Coronary artery (tissue), 2 donors: ENCODE data around the gene GYPE.
"Not testable (repeated sequence)": the region's sequence is repeated elsewhere in the genome, so short reads cannot be mapped to it uniquely, and the experiment has no call there.

Experiments
- DNase-seq: peaks from one replicate; pipeline ENCODE4 v3.0.0-alpha.2; 2017; ENCODE audit warnings: low spot score
- H3K27ac ChIP-seq, 2 donors: fragments of 200-600 bp; sonication (generic); one replicate each; pipeline ENCODE4 v1.5.1; 2016 to 2019
- H3K4me3 ChIP-seq: fragments of 200-600 bp; sonication (generic); 2 replicates; pipeline ENCODE4 v1.5.1; 2016; ENCODE audit warnings: mild to moderate bottlenecking, moderate library complexity
- TF ChIP-seq, protein P1 (sequence below): fragments of 200-600 bp; sonication (generic); IDR thresholded peaks from one replicate; pipeline ENCODE4 v1.5.1; 2019; ENCODE audit warnings: antibody characterized with exemption

The GYPE gene

DNA sequence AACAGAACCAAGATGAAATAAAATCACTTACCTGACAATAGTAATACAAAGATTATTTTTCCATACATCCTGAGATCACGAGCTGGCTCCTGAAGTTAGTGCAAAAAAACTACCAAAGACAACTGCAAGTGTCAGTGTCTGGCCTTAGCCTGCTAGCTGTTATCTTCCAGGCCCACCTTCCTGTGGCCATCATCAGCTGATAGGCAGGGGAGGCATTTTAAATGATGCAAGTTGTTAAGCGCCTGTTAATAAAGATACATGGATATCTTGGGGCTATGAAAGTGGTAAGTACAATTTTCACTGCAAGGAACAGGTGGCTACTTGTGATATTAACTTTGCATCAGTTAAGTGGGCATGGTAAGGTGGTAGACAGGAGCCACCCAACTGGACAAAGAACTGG, at the start of gene GYPE:
Gene GYPE (minus strand): TSS at position 120 of the 400 bp plus-strand sequence. CDS start 52 bp downstream, at position 68.
- DNase-seq, H3K4me3 ChIP-seq: not testable (repeated sequence)

DNA sequence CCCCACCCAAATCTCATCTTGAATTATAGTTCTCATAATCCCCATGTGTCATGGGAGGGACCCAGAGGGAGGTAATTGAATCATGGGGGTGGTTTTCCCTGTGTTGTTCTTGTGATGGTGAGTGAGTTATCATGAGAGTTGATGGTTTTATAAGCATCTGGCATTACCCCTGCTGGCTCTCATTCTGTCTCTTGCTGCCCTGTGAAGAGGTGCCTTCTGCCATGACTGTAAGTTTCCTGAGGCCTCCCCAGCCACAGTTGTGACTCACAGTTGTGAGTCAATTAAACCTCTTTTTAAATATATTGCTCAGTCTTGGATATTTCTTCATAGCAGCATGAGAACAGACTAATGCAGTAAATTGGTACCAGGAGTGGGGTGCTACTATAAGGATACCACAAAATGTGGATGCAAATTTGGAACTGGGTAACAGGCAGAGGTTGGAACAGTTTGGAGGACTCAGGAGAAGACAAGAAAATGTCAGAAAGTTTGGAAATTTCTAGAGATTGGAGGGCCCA, 46.2 kb upstream of the GYPE start:
- not testable (repeated sequence) for H3K4me3 ChIP-seq, H3K27ac ChIP-seq, DNase-seq

More for the DNA sequence above, at the start of gene GYPE:
- H3K27ac ChIP-seq: not testable (repeated sequence)

DNA sequence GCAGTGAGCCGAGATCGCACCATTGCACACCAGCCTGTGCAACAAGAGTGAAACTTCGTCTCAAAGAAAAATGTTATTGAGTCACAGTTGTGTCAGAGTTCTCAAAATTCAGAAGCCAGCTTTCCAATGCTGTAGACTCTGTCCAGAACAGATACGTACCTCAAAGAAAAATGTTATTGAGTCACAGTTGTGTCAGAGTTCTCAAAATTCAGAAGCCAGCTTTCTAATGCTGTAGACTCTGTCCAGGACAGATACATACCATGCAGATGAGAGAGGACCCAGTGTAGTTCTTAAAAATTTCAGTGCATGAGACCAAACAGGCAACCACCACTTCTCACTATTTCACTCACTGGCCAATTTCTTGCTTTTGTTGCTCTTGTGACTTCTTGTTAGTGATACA, 45.6 kb upstream of the GYPE start:
- not testable (repeated sequence) for H3K27ac ChIP-seq, DNase-seq, H3K4me3 ChIP-seq

DNA sequence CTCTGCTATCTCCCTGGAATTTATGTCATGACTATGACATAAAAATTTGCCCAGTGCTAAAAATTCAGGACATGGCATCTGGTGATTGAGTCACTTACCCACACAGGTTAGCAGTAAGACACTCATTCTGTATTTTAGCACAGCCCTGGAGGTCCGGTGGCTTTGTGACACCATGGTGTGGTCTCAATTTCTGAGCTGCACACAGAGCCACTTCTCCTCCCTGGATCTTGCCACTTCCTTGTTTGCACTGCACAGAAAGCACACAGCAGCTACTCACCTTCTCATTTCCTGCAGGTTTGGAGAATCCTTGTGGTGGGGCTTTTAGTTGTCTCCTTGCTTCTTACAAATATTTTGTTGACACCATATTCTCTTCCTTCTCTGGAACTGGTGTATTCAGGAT, 44.8 kb upstream of the GYPE start:
- DNase-seq, H3K27ac ChIP-seq, H3K4me3 ChIP-seq: not testable (repeated sequence)

DNA sequence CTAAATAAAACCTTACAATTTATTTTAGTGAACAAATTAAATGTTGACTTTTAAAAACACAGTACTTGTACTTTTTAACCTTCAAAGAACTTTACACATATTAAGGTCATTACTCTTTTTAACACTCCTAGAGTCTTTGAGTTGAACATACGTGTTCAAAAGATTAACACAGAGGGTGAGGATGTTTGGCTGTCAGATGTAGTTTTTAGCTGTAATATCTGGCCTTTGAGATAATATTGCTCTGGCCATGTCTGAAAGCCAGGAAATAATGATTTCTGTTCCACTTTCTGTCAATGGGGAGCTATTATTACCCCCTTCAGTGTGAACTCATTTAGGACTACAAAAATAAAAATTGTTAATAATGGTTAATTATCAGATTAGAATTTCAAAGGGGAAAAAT, 42.1 kb upstream of the GYPE start:
- H3K4me3 ChIP-seq, DNase-seq, H3K27ac ChIP-seq: not testable (repeated sequence)

DNA sequence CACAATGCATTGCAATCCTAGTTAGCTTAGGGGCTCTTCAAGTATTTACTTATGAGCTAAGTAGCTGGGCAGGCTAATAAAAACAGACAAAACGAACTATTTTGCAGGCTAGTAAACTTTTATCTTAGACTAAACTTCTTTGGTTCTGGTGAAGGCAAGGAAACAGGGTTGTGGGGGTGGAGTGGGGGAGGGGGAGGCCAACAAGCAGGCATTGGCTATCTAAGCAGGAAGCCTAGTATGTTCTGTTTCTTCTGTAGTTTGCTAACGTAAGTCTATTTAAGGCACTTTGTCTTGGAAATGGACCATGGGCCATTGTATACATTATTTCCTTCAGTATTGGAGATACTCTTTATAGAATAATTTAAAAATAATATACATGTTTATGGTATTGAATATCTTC, 35.3 kb upstream of the GYPE start:
- not testable (repeated sequence) for H3K27ac ChIP-seq, DNase-seq, H3K4me3 ChIP-seq

DNA sequence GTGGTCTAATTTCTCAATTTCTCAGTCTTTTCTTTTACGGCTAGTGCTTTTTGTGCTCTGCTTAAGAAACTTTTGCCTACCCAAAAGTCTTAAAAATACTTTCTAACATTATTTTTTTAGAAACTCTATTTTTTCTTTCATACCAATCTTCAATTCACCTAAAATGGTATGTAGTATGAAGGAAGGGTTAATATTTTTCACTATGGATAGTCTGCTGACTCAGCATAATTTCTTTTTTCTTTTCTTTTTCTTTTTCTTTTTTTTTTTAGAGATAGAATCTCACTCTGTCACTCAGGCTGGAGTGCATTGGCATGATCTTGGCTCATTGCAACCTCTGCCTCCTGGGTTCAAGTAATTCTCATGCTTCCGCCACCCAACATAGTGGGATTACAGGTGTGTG, 34.2 kb upstream of the GYPE start:
- H3K4me3 ChIP-seq: no peak overlapping the region
- TF ChIP-seq, protein P1, sequence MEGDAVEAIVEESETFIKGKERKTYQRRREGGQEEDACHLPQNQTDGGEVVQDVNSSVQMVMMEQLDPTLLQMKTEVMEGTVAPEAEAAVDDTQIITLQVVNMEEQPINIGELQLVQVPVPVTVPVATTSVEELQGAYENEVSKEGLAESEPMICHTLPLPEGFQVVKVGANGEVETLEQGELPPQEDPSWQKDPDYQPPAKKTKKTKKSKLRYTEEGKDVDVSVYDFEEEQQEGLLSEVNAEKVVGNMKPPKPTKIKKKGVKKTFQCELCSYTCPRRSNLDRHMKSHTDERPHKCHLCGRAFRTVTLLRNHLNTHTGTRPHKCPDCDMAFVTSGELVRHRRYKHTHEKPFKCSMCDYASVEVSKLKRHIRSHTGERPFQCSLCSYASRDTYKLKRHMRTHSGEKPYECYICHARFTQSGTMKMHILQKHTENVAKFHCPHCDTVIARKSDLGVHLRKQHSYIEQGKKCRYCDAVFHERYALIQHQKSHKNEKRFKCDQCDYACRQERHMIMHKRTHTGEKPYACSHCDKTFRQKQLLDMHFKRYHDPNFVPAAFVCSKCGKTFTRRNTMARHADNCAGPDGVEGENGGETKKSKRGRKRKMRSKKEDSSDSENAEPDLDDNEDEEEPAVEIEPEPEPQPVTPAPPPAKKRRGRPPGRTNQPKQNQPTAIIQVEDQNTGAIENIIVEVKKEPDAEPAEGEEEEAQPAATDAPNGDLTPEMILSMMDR: no peak
- no peak overlapping the region for H3K27ac ChIP-seq
- no peak for DNase-seq

DNA sequence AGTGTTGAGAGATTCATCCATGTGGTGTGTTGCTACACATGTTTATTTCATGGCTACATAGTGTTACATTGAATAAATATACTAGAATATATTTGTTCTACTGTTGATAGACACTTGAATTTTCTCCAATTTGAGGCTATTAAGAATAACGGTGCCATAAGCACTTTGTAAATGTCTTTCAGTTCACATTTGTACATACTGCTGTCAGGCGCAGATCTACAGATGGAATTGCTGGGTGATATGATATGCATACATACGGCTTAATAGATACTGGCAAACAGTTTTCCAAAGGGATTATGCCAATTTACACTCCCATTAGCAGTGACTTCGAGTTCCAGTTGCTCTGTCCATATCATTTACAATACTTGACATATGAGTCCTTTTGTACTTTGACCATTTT, 33.5 kb upstream of the GYPE start:
- H3K4me3 ChIP-seq, DNase-seq, H3K27ac ChIP-seq: not testable (repeated sequence)

DNA sequence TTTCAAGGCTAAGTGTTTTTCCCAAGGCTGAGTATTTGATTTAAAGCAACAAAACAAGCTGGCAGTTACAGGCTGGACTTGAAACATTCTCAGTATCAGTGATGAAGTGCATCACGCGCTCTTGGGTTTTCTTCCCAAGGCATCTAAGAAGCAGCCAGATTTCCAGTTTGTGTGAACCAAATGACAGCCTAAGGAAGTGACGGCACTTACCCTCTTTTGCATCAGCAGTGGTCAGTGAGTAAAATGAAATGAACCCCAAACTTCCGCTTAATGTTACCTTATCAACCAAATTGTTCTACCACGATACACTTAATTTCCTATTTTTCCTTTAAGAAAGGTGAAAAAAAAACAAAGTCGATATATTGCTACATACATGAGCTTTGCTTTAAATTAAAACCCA, 15.8 kb upstream of the GYPE start:
- DNase-seq: no peak
- no peak overlapping the region for H3K27ac ChIP-seq
- H3K4me3 ChIP-seq: no peak overlapping the region
- TF ChIP-seq, protein P1: no peak

DNA sequence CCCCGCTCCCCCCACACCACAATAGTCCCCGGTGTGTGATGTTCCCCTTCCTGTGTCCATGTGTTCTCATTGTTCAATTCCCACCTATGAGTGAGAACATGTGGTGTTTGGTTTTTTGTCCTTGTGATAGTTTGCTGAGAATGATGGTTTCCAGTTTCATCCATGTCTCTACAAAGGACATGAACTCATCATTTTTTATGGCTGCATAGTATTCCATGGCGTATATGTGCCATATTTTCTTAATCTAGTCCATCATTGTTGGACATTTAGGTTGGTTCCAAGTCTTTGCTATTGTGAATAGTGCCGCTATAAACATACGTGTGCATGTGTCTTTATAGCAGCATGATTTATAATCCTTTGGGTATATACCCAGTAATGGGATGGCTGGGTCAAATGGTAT, 11.1 kb upstream of the GYPE start:
- not testable (repeated sequence) for DNase-seq, H3K4me3 ChIP-seq, H3K27ac ChIP-seq

DNA sequence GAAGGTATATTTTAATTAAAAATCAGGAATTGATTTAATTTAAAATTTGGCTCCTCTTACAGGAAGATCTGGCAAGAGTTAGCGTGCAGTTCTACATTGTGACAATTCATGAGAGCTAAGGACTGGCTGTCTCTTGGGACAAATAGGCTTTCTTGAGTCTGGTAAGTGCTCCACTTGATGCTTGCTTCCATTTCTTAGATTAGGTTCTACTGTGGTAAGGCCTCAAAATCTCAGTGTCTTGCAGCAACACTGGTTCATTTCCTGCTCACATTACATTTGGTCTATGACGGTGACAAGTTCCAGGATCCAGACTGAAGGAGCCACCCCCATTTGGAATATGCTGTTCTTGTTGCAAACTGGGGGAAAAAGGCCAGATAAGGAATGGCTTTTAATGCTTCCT, 7.1 kb upstream of the GYPE start:
- not testable (repeated sequence) for DNase-seq, H3K27ac ChIP-seq
- H3K4me3 ChIP-seq: peak overlapping the region; percentile 72

DNA sequence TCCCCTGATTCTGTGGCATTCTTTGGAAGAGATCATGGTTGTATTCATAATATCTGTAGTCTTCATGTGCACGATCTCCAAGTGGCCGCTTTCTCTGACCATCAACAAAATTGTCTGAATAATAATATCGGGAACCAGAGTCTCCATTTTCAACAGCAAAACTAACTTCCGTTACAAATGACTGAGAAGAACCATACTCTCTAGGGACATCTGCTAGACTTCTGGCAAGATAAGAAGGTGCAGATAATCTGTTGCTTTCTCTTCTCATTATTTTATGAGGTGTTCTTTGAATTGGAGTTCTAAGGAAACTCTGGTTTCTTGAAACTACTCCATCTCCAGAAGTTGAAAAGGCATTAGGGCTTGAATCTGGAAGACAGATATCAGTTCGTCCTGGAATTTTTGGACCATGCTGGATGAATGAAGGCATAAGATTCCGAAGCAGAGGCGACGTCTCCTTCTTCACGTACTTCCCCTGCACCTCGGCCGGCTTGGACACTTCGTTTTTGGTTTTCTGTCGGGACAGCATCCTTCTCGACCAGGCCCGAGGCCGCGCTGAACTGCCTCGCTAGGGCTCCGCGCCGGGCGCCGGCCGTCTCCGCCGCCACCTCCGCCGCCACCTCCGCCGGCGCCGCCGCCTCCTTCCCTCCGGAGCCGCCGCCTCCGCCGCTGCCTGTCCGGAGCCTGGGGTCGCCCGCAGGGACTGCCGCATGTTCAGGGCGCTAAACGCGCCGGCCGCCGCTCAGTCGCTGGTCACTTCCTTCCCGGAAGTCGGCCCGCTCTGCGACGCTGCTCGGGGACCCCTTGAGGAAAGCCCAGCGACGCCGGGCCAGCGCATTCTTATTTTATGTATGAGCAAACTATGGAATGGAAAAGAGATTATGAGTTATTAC, 6.4 kb upstream of the GYPE start:
- Histone ChIP-seq H3K27ac (peak overlapping the region; percentile 20 to 72), H3K4me3 (peak overlapping the region; percentile 72)
- not testable (repeated sequence) for DNase-seq

DNA sequence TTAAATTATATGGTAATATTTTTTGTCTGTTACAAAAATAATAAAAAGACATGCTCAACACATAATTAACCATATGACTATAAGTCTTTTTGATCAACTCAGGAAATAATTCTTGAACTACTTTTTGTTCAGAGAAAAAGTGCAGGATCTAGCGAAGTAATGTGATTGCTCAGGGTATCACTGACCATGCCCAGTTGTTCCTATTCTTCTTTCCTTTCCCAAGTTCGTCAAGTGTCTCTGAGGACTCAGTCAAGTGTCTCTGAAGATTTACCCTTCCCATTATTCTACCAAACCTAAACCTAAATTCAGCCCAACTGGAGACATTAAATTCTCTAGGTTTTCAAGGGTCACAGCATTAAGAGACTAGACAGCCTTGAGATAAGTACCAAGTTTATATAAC, 5.5 kb upstream of the GYPE start:
- H3K27ac ChIP-seq, DNase-seq: not testable (repeated sequence)
- H3K4me3 ChIP-seq: peak overlapping the region; percentile 47

DNA sequence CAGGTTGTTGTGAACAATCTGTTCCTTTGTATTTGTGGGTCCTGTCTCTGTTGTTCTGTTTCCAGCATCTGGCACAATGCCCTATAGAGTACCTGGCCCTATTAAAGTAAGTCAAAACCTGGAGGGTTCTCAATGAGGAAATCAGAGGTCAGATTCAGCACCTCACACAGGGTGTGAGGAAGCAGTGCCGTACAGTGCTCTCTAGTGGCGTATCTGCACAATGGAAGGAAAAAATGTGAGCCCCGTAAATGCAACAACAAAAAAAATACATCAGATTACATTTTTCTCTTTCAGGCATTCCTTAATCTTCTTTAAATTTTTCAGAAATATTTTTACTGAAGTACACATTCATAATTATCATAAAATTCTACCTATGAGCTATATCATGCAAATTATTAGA, 2.5 kb upstream of the GYPE start:
- not testable (repeated sequence) for DNase-seq, H3K4me3 ChIP-seq

DNA sequence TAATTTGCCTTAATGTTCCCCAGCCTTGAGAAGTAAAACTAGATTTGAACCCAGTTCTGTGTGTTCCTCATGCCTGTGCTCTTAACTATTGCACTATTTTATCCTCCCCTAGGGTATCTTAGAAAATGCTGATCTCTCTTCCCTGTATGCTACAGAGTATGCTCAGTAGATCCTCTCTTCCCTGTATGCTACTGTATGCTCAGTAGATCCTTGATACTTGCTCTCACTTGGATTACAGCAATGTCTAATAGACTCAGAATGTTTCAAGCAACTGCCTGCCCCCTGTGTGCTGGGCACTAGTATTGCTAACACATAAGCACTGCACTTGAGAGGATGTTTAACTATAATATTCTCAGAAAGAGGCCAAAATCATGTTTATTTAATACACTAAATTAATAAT, 928 bp downstream of the GYPE start:
- not testable (repeated sequence) for H3K4me3 ChIP-seq, DNase-seq, H3K27ac ChIP-seq

More for the DNA sequence above, 2.5 kb upstream of the GYPE start:
- not testable (repeated sequence) for H3K27ac ChIP-seq

DNA sequence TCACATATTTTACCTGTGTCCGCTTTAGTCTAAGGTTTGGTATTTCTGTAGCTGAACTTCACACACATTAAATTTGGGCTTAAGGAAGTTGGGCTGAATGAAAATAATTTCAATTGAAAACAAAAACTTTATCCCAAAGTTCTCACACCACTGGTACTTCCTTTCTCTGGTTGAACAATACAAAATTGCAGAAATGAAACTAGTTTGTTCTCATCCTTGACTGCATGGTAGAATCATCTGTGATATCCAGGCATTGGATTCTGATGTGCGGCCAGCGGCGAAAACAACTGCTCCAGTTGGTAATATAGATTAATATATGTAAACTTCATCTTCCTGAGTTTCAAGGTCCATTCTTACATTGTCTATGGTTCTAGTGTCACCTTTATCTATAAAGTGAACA, 15.0 kb downstream of the GYPE start:
- H3K27ac ChIP-seq, H3K4me3 ChIP-seq, DNase-seq: not testable (repeated sequence)

DNA sequence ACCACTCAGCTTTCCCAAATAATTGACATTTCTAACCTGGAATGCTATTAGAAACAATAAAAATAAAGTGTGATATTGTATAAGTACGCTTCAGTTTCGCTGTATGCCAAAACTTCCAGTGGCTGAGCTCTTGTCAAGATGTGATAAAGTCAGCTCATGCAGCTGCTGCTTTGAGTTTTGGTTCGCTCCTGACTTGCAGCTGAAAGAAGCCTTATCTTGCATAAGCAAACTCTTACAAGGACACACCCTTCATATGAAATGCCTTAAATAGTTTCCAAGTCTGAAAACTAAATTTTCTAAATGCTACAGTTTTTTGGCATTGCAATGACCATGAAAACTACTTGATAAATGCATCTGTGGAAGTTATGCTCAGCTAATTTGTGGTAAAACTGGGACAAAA, 17.2 kb downstream of the GYPE start:
- not testable (repeated sequence) for H3K27ac ChIP-seq, DNase-seq, H3K4me3 ChIP-seq
